Muscle layer of duodenum (tissue), 2 donors: ENCODE data around the gene SYNDIG1L.

ENCODE experiments used
- H3K27ac ChIP-seq: one replicate; pipeline ENCODE4 v1.7.0; 2013; ENCODE audit warnings: mild to moderate bottlenecking, low read length
- H3K27me3 ChIP-seq: one replicate; pipeline ENCODE4 v1.7.0; 2013; ENCODE audit warnings: low read depth, mild to moderate bottlenecking, control low read depth, low read length
- H3K36me3 ChIP-seq, 2 donors: one replicate each; pipeline ENCODE4 v1.7.0; 2013; ENCODE audit warnings: low read length in 2 of 2, control low read depth in 1 of 2, mild to moderate bottlenecking in 1 of 2; ENCODE audit not compliant: insufficient read depth in 2 of 2, control insufficient read depth in 1 of 2
- H3K4me1 ChIP-seq, 2 donors: one replicate each; pipeline ENCODE4 v1.7.0; 2013; ENCODE audit warnings: low read length in 2 of 2, mild to moderate bottlenecking in 2 of 2, control low read depth in 1 of 2, moderate library complexity in 1 of 2; ENCODE audit not compliant: insufficient read depth in 2 of 2, control insufficient read depth in 1 of 2
- H3K4me3 ChIP-seq, 2 donors: one replicate each; pipeline ENCODE4 v1.7.0; 2013; ENCODE audit warnings: low read length in 2 of 2, low read depth in 1 of 2, mild to moderate bottlenecking in 1 of 2
- H3K9me3 ChIP-seq, 2 donors: one replicate each; pipeline ENCODE4 v1.7.0; 2013; ENCODE audit warnings: low read length in 2 of 2, control low read depth in 1 of 2, mild to moderate bottlenecking in 1 of 2; ENCODE audit not compliant: control insufficient read depth in 1 of 2
- donor health status: healthy.

The SYNDIG1L gene

DNA sequence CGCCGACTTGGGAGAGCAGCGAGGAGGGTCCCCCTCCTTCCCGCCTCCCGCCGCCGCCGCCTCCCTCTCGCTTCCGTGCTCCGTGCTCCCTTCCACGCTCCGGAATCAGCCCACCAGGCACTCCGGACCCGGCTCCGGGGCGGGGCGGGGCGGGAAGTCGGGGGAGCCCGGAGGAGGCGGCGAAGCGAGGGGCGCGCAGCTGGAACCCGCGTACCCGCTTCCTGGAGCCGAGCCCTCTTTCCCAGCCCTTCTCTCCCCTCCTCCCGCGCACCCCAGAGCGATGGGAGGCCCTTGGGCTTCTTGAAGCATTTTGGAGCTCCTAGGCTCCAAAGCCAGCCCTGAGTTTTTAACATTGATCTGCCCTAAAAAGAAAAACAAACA, at the start of gene SYNDIG1L:
Gene SYNDIG1L (minus strand): TSS at position 9 of the 381 bp plus-strand sequence. CDS start 16,466 bp downstream, outside the sequence.
- no peak within 1 kb of the TSS for H3K27ac ChIP-seq
- peaks cover 16% of the 10 kb centered on the region for H3K27me3 ChIP-seq
- no peak within 1 kb of the TSS for H3K4me3 ChIP-seq
- no peaks in the 10 kb centered on the region for H3K4me1 ChIP-seq
- H3K36me3 ChIP-seq, result no peaks in the 10 kb centered on the region
- no peaks in the 10 kb centered on the region for H3K9me3 ChIP-seq

DNA sequence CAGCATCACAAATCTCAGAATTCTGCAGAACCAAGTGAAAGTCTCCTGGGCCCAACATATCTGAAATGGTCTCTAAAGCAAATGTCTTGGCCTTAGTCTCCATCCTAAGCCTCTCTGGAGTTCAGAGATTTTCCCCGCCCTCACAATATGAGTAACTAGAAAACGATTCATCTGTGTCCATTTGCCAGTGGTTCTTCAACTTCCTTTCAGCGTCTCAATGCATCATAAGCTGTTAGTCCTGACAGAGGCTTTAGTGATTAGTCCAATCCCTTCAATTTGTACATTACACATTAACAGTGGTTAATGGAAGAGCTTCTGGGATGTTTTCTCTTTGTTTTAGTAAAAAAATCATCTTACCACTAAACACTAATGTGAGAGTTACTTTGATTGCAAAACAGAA, 49.7 kb upstream of the SYNDIG1L start:
- Histone ChIP-seq H3K27ac (no peak overlapping the region), H3K9me3 (no peaks in the 10 kb centered on the region), H3K36me3 (peaks cover 31 to 49% of the 10 kb centered on the region in 2 donors), H3K4me1 (no peaks in the 10 kb centered on the region), H3K4me3 (no peak overlapping the region), H3K27me3 (no peaks in the 10 kb centered on the region)

DNA sequence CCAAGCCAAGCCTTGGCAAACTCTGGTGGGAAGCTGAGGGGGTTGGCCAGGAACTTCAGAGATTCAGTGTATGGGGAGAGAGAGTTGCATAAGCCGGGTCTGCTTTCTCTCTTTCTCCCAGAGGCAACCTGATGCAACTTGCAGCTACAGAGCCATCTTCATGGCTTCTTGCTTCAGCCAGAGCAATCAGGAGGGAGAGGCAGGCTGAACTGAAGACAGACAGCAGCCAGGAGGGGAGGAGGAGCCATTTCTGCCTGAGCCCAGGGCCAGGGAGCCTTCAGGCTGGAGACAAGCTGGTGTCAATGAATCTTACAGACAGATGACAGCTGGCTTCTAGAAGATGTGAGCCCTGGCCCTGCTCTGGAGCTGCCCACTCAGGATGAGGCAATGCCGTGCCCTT, 48.4 kb upstream of the SYNDIG1L start:
- Histone ChIP-seq H3K27me3 (no peaks in the 10 kb centered on the region), H3K9me3 (no peaks in the 10 kb centered on the region), H3K4me3 (no peak overlapping the region), H3K27ac (no peak overlapping the region), H3K4me1 (no peaks in the 10 kb centered on the region), H3K36me3 (peaks cover 20 to 36% of the 10 kb centered on the region in 2 donors)

DNA sequence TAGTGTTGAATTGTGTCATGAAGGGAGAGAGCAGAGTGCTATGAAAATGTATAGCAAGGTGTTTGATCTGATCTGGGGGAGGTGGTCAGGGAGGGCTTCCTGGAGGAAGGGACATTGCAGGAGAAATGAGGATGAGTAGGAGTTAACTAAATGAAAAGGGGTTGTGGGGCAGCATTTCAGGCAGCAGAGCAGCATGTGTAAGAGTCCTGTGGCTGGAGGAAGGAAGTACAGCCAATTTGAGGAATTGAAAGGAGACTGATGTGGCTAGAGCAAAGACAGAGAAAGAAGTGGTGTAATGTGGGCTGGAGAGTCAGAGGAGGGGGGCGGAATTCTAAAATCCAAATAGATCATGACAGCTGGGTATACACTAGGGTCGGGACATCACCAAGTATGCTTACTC, 46.6 kb upstream of the SYNDIG1L start:
- Histone ChIP-seq H3K9me3 (no peaks in the 10 kb centered on the region), H3K36me3 (peaks cover 15 to 25% of the 10 kb centered on the region in 2 donors), H3K4me1 (no peaks in the 10 kb centered on the region), H3K27ac (no peak overlapping the region), H3K4me3 (no peak overlapping the region), H3K27me3 (no peaks in the 10 kb centered on the region)

DNA sequence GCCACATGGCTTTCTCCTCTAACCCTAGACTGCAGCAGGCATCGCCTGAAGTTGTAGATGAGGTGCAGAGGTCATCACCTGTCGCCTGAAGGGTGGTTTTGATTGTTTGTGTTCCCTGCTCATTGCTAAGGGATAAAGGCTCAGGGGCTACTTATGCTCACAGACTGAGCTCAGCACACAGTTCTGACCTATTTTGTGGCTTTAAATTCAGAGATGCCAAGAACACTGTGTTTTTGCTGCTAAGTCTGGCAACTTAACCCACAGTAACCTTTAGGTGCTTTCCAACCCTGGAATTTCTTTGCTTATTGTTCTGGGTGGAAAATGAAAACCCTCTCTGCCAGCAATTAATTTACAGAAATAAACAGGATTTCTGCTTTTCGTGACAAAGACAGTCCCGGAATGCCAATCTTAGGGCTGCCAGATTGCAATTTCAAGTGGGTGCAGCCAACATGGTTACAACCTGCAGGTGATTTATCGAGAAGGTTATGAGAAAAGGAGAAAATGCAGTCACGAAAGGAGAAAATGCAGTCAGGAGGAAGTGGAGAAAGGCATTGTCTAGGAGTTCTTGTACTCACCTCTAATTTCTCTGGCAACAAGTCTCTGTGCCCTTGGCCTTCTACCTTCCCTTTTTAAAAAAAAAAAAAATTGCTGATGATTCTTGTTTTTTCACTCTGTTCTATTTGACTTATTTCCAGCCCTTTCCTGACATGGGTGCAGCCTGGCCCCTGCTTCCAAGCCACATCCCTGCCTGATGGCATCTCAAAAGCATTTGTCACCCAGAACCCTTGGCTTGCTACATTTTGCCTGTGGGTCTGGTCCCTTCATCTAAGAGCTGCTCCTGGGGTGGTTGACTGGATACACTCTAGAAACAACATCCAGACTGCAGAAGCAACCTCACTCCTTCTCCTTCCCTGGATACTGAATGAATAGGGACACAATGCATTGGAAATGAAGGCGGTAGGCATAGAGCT, 43.8 kb upstream of the SYNDIG1L start:
- H3K4me3 ChIP-seq, result no peak overlapping the region
- peaks cover 11 to 16% of the 10 kb centered on the region in 2 donors for H3K36me3 ChIP-seq
- H3K9me3 ChIP-seq, result no peaks in the 10 kb centered on the region
- H3K27ac ChIP-seq, result no peak overlapping the region
- H3K27me3 ChIP-seq, result no peaks in the 10 kb centered on the region
- H3K4me1 ChIP-seq, result no peaks in the 10 kb centered on the region

DNA sequence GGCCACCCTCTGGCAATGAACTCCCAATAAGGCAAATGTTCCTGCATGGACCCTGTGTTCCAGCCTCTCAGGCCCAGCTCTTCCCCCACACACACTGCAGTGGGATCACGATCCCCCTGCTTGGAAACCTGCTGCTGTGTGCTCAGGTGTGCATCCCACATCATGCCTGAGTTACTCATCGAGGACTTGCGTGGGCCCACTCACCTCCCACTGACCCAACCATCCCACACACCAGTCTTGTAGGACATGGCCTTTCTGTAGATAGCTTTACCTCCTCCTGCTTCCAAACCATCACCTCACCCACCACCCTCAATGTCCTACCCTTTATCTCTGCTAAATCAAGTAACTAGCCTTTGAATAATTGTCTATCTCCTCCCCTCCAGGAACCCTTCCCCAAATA, 42.5 kb upstream of the SYNDIG1L start:
- no peak overlapping the region for H3K27ac ChIP-seq
- no peak overlapping the region for H3K4me3 ChIP-seq
- peaks cover 1 to 3% of the 10 kb centered on the region in 2 donors for H3K36me3 ChIP-seq
- H3K9me3 ChIP-seq, result no peaks in the 10 kb centered on the region
- H3K27me3 ChIP-seq, result no peaks in the 10 kb centered on the region
- H3K4me1 ChIP-seq, result no peaks in the 10 kb centered on the region

DNA sequence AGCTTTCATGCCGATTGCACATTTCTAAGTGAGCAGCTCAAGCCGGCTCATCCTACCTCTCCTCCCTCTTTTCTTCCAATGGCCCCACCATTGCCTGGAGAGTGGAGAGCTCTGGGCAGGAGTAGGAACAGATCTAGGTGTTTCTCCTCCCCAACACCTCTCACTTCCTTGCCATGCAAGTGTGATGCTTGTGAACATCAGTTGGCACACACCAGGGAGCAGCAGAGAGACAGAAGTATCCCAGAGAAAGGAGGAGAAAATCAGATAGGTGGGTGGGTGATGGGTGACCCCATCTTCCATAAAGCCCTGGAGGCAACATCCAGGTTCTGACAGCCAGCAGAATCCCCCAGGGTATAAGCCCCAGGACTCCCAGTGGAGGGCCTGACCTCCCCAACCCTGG, 39.3 kb upstream of the SYNDIG1L start:
- Histone ChIP-seq H3K4me3 (no peak overlapping the region), H3K27ac (no peak overlapping the region), H3K36me3 (no peaks in the 10 kb centered on the region), H3K4me1 (no peaks in the 10 kb centered on the region), H3K27me3 (no peaks in the 10 kb centered on the region), H3K9me3 (no peaks in the 10 kb centered on the region)

DNA sequence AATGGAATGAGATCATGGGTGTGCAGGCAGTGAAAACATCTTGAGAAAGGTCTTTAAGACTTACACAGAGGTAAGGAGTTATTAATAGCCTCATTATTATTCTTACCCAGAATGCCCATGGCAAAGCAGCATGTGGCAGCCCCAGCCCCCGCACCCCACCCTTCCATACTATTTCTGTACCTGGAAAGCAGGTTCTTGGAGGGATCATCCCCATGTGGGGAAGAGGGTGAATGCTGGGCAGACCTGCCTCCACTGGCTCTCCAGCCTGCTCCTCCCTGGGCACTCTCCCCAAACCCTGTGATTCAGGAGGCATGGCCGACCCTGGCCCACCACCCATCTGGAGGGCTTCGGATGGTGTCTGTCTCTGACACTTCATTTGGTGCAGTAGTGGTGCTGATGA, 38.8 kb upstream of the SYNDIG1L start:
- Histone ChIP-seq H3K27me3 (no peaks in the 10 kb centered on the region), H3K27ac (no peak overlapping the region), H3K9me3 (no peaks in the 10 kb centered on the region), H3K4me3 (no peak overlapping the region), H3K4me1 (no peaks in the 10 kb centered on the region), H3K36me3 (no peaks in the 10 kb centered on the region)

DNA sequence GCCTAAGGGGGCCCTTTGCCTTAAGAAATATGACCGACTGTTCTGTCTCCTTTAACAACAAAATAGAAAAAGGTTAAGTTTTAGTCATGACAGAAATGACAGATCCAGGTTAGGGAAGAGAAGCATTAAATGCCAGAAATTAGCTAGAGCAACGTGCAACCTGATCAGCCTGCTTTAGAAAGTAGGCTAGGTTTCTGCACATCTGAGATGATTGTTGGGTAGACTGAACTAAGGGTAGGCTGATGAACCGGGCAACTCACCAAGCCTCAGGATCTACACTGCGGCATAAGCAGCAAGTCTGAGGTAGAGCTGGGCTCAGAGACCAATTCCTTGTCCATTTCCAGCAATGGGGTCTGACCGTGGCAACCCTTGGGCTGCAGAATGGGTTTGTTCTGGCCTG, 37.7 kb upstream of the SYNDIG1L start:
- H3K4me1 ChIP-seq, result no peaks in the 10 kb centered on the region
- H3K27me3 ChIP-seq, result no peaks in the 10 kb centered on the region
- no peak overlapping the region for H3K27ac ChIP-seq
- no peaks in the 10 kb centered on the region for H3K36me3 ChIP-seq
- no peaks in the 10 kb centered on the region for H3K9me3 ChIP-seq
- no peak overlapping the region for H3K4me3 ChIP-seq

DNA sequence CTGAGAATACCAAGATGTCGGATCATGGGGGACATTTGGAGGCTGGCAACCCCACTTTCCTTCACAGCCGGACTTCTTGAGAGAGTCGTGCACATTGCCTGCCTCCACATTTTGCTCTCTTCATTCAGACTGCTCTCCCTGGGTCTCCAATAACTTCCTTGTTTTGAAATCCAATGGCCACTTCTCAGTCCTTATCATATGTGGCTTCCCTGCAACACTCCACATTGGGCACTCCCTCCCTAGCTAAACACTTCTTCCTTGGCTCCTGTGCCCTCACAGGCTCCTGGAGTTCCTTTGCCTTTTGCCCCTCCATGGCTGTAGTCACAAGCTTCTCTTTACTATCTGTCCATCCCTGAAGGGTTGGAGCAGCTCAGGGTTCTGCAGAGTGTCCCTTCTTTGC, 37.0 kb upstream of the SYNDIG1L start:
- no peak overlapping the region for H3K27ac ChIP-seq
- no peaks in the 10 kb centered on the region for H3K4me1 ChIP-seq
- no peaks in the 10 kb centered on the region for H3K36me3 ChIP-seq
- no peaks in the 10 kb centered on the region for H3K9me3 ChIP-seq
- no peaks in the 10 kb centered on the region for H3K27me3 ChIP-seq
- H3K4me3 ChIP-seq, result no peak overlapping the region

DNA sequence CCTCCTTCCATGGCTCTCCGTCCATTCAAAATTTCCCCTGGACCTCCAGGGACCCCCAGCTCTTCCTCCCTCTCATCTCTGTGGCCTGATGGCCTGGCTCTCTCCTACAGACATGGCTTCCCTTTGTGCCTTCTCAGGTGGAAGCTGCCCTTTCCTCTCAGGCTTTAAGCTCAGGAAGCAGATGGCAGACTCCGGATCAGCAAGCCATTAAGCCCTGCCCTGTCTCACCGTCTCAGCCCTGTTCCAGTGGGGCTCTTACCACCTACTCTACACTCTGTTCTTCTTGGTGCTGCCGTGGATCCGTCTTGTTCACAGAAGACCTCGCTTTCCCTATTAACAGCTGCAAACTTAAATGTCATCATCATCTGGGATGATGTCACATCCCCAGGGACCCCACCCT, 34.0 kb upstream of the SYNDIG1L start:
- H3K4me1 ChIP-seq, result no peaks in the 10 kb centered on the region
- no peaks in the 10 kb centered on the region for H3K36me3 ChIP-seq
- no peaks in the 10 kb centered on the region for H3K9me3 ChIP-seq
- H3K27me3 ChIP-seq, result no peaks in the 10 kb centered on the region
- H3K27ac ChIP-seq, result no peak overlapping the region
- no peak overlapping the region for H3K4me3 ChIP-seq
